HEK293 (cell line): ENCODE measurements around the gene FDX2.

ENCODE experiments used
- CTCF ChIA-PET: fragments of 350-600 bp; formaldehyde crosslinking; extraction: SDS; loops from one replicate; lab custom pipeline; 2021; ENCODE audit warnings: antibody characterized with exemption; lab: Yijun Ruan, JAX
- POLR2A ChIA-PET: fragments of 300-600 bp; formaldehyde crosslinking; extraction: SDS; loops from one replicate; lab custom pipeline; 2020; ENCODE audit warnings: antibody characterized with exemption, inconsistent platforms; lab: Yijun Ruan, JAX
- H3K27ac ChIP-seq: fragments of 200-500 bp; sonication (Bioruptor generic); 2 replicates; pipeline ENCODE4 v1.5.1; 2014; ENCODE audit warnings: low read depth, low read length, control low read depth, inconsistent platforms; ENCODE audit errors: extremely low read depth
- H3K36me3 ChIP-seq, 2 experiments: fragments of 200-500 bp in 1 of 2; sonication (Bioruptor generic) in 1 of 2; 1 replicate in 1 of 2; 2 replicates in 1 of 2; pipeline ENCODE4 v1.5.1; 2014 to 2017; ENCODE audit warnings: inconsistent platforms in 2 of 2, low read length in 2 of 2; ENCODE audit not compliant: control insufficient read depth in 2 of 2, insufficient read depth in 1 of 2
- H3K4me1 ChIP-seq: fragments of 200-500 bp; sonication (Bioruptor generic); 2 replicates; pipeline ENCODE4 v1.5.1; 2014; ENCODE audit warnings: mild to moderate bottlenecking, low read length, inconsistent platforms; ENCODE audit not compliant: control insufficient read depth, insufficient read depth
- H3K4me3 ChIP-seq: 2 replicates; pipeline ENCODE4 v1.5.1; 2011; ENCODE audit warnings: low read depth, mild to moderate bottlenecking, control low read depth, low read length, moderate library complexity
- H3K9me3 ChIP-seq: fragments of 200-500 bp; sonication (Bioruptor generic); 2 replicates; pipeline ENCODE4 v1.5.1; 2014; ENCODE audit warnings: low read depth, low read length, inconsistent platforms; ENCODE audit not compliant: control insufficient read depth, insufficient read depth
- BCL11B ChIP-seq: fragments of 450-650 bp; formaldehyde crosslinking; IDR thresholded peaks from 2 replicates; pipeline ENCODE4 v1.5.1; 2016; ENCODE audit warnings: low read depth, missing biosample characterization, missing genetic modification characterization
- EGR2 ChIP-seq: fragments of 450-650 bp; formaldehyde crosslinking; IDR thresholded peaks from 2 replicates; pipeline ENCODE4 v1.5.1; 2016; ENCODE audit warnings: low read depth, missing biosample characterization, missing genetic modification characterization
- GLIS2 ChIP-seq: fragments of 450-650 bp; formaldehyde crosslinking; IDR thresholded peaks from 2 replicates; pipeline ENCODE4 v1.5.1; 2016; ENCODE audit warnings: missing biosample characterization, missing genetic modification characterization
- KLF1 ChIP-seq: fragments of 450-650 bp; formaldehyde crosslinking; IDR thresholded peaks from 2 replicates; pipeline ENCODE4 v1.5.1; 2016; ENCODE audit warnings: missing biosample characterization, missing genetic modification characterization
- KLF16 ChIP-seq: fragments of 450-650 bp; formaldehyde crosslinking; IDR thresholded peaks from 2 replicates; pipeline ENCODE4 v1.5.1; 2017; ENCODE audit warnings: missing biosample characterization, missing genetic modification characterization
- KLF8 ChIP-seq: fragments of 450-650 bp; formaldehyde crosslinking; IDR thresholded peaks from 2 replicates; pipeline ENCODE4 v1.5.1; 2016; ENCODE audit warnings: missing biosample characterization, missing genetic modification characterization
- KLF9 ChIP-seq: fragments of 450-650 bp; formaldehyde crosslinking; IDR thresholded peaks from 2 replicates; pipeline ENCODE4 v1.5.1; 2016; ENCODE audit warnings: missing biosample characterization, missing genetic modification characterization, low read depth
- PATZ1 ChIP-seq: fragments of 450-650 bp; formaldehyde crosslinking; IDR thresholded peaks from 2 replicates; pipeline ENCODE4 v1.5.1; 2016; ENCODE audit warnings: missing biosample characterization, missing genetic modification characterization
- SETDB1 ChIP-seq: IDR thresholded peaks from one replicate; pipeline ENCODE4 v1.6.1; 2017; ENCODE audit warnings: mild to moderate bottlenecking, low read length, moderate library complexity, mixed read lengths; ENCODE audit not compliant: insufficient read length
- SP2 ChIP-seq: fragments of 450-650 bp; formaldehyde crosslinking; IDR thresholded peaks from 2 replicates; pipeline ENCODE4 v1.5.1; 2016; ENCODE audit warnings: missing biosample characterization, missing genetic modification characterization
- SP7 ChIP-seq: fragments of 450-650 bp; formaldehyde crosslinking; IDR thresholded peaks from 2 replicates; pipeline ENCODE4 v1.5.1; 2016; ENCODE audit warnings: missing biosample characterization, missing genetic modification characterization
- TRIM28 ChIP-seq: IDR thresholded peaks from 2 replicates; pipeline ENCODE4 v1.6.1; 2011; ENCODE audit warnings: low read length, control low read depth, borderline replicate concordance
- ZEB2 ChIP-seq: fragments of 450-650 bp; formaldehyde crosslinking; IDR thresholded peaks from 2 replicates; pipeline ENCODE4 v1.5.1; 2016; ENCODE audit warnings: missing biosample characterization, missing genetic modification characterization
- ZFHX2 ChIP-seq: fragments of 450-650 bp; formaldehyde crosslinking; conservative IDR thresholded peaks from 2 replicates; pipeline ENCODE4 v1.5.1; 2016; ENCODE audit warnings: missing biosample characterization, missing genetic modification characterization
- ZNF169 ChIP-seq: fragments of 450-650 bp; formaldehyde crosslinking; IDR thresholded peaks from 2 replicates; pipeline ENCODE4 v1.5.1; 2016; ENCODE audit warnings: missing biosample characterization, missing genetic modification characterization
- ZNF391 ChIP-seq: fragments of 450-650 bp; formaldehyde crosslinking; IDR thresholded peaks from 2 replicates; pipeline ENCODE4 v1.5.1; 2016; ENCODE audit warnings: low read depth, missing biosample characterization, missing genetic modification characterization, borderline replicate concordance
- ZNF416 ChIP-seq: fragments of 450-650 bp; formaldehyde crosslinking; IDR thresholded peaks from 2 replicates; pipeline ENCODE4 v1.5.1; 2016; ENCODE audit warnings: missing biosample characterization, missing genetic modification characterization
- ZNF473 ChIP-seq: fragments of 450-650 bp; formaldehyde crosslinking; IDR thresholded peaks from 2 replicates; pipeline ENCODE4 v1.5.1; 2017; ENCODE audit warnings: missing biosample characterization, missing genetic modification characterization
- ZNF501 ChIP-seq: fragments of 450-650 bp; formaldehyde crosslinking; IDR thresholded peaks from 2 replicates; pipeline ENCODE4 v1.5.1; 2016; ENCODE audit warnings: missing biosample characterization, missing genetic modification characterization
- ZNF530 ChIP-seq: fragments of 450-650 bp; formaldehyde crosslinking; IDR thresholded peaks from 2 replicates; pipeline ENCODE4 v1.5.1; 2016; ENCODE audit warnings: low read depth, missing biosample characterization, missing genetic modification characterization
- ZNF76 ChIP-seq: fragments of 450-650 bp; formaldehyde crosslinking; IDR thresholded peaks from 2 replicates; pipeline ENCODE4; 2016; ENCODE audit warnings: low read depth, missing biosample characterization, missing genetic modification characterization, borderline replicate concordance
- ZSCAN23 ChIP-seq: fragments of 450-650 bp; formaldehyde crosslinking; IDR thresholded peaks from 2 replicates; pipeline ENCODE4 v1.5.1; 2016; ENCODE audit warnings: missing biosample characterization, missing genetic modification characterization
- ZSCAN5A ChIP-seq: fragments of 450-650 bp; formaldehyde crosslinking; IDR thresholded peaks from 2 replicates; pipeline ENCODE4 v1.5.1; 2016; ENCODE audit warnings: missing biosample characterization, missing genetic modification characterization
- TF ChIP-seq, protein P1 (sequence below): fragments of 450-650 bp; formaldehyde crosslinking; IDR thresholded peaks from 2 replicates; pipeline ENCODE4 v1.5.1; 2016; ENCODE audit warnings: missing biosample characterization, missing genetic modification characterization
- TF ChIP-seq, protein P2 (sequence below): fragments of 450-650 bp; formaldehyde crosslinking; IDR thresholded peaks from 2 replicates; pipeline ENCODE4 v1.5.1; 2016; ENCODE audit warnings: missing biosample characterization, missing genetic modification characterization
- TF ChIP-seq, protein P3 (sequence below): fragments of 450-650 bp; formaldehyde crosslinking; IDR thresholded peaks from 2 replicates; pipeline ENCODE4 v1.5.1; 2016; ENCODE audit warnings: missing biosample characterization, missing genetic modification characterization

FDX2 gene

GRCh38 chr19:10292789-10293636, 22.8 kb downstream of the FDX2 start:
- ChIA-PET POLR2A (no interaction called here), CTCF (interaction anchor here (1.9 kb wide), 2 partner anchors 34 to 43 kb away, joined by 4 to 6 read pairs; no protein-coding TSS in a partner anchor)
- Histone ChIP-seq H3K4me3 (peak overlapping the region; percentile 43), H3K4me1 (peaks cover 4% of the 10 kb centered on the region; the same call in 1 of the 2 replicates), H3K27ac (no peak overlapping the region), H3K9me3 (no peaks in the 10 kb centered on the region), H3K36me3 (peaks cover 0 to 5% of the 10 kb centered on the region in 2 experiments; a peak in 1 of 3 replicates)
- TF ChIP-seq TRIM28, result no peak
- peak; percentile 93 for TF ChIP-seq KLF8 (tag by site-specific recombination)
- TF ChIP-seq KLF9 (tag by site-specific recombination), result peak; percentile 53
- no peak for TF ChIP-seq SP7 (tag by site-specific recombination)
- TF ChIP-seq KLF1 (tag by site-specific recombination), result peak; percentile 95
- TF ChIP-seq, protein P1, sequence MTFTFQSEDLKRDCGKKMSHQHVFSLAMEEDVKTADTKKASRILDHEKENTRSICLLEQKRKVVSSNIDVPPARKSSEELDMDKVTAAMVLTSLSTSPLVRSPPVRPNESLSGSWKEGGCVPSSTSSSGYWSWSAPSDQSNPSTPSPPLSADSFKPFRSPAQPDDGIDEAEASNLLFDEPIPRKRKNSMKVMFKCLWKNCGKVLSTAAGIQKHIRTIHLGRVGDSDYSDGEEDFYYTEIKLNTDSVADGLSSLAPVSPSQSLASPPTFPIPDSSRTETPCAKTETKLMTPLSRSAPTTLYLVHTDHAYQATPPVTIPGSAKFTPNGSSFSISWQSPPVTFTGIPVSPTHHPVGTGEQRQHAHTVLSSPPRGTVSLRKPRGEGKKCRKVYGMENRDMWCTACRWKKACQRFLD, result no peak
- TF ChIP-seq ZNF391, result no peak
- TF ChIP-seq, protein P2, sequence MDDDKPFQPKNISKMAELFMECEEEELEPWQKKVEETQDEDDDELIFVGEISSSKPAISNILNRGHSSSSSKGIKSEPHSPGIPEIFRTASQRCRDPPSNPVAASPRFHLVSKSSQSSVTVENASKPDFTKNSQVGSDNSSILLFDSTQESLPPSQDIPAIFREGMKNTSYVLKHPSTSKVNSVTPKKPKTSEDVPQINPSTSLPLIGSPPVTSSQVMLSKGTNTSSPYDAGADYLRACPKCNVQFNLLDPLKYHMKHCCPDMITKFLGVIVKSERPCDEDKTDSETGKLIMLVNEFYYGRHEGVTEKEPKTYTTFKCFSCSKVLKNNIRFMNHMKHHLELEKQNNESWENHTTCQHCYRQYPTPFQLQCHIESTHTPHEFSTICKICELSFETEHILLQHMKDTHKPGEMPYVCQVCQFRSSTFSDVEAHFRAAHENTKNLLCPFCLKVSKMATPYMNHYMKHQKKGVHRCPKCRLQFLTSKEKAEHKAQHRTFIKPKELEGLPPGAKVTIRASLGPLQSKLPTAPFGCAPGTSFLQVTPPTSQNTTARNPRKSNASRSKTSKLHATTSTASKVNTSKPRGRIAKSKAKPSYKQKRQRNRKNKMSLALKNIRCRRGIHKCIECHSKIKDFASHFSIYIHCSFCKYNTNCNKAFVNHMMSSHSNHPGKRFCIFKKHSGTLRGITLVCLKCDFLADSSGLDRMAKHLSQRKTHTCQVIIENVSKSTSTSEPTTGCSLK (tag by site-specific recombination), result no peak
- no peak for TF ChIP-seq SETDB1
- no peak for TF ChIP-seq ZNF169
- no peak for TF ChIP-seq ZNF501
- TF ChIP-seq ZNF473, result no peak
- no peak for TF ChIP-seq ZSCAN23
- no peak for TF ChIP-seq ZNF530 (tag by site-specific recombination)
- no peak for TF ChIP-seq ZNF416
- no peak for TF ChIP-seq BCL11B (tag by site-specific recombination)

GRCh38 chr19:10292206-10292788, 23.5 kb downstream of the FDX2 start:
- ChIA-PET POLR2A (interaction anchor here (1.0 to 2.0 kb wide), 7 partner anchors 13 to 88 kb away, joined by 3 to 13 read pairs (median 7); partner anchors contain the start of genes ICAM1, RAVER1 and TYK2), CTCF (interaction anchor here (0.7 to 1.9 kb wide), 5 partner anchors 9 to 42 kb away, joined by 3 to 6 read pairs (median 4); no protein-coding TSS in a partner anchor)
- Histone ChIP-seq H3K27ac (peak overlapping the region; percentile 6; the same call in 1 of the 2 replicates), H3K4me1 (peaks cover 4% of the 10 kb centered on the region; the same call in 1 of the 2 replicates), H3K36me3 (peaks cover 0 to 5% of the 10 kb centered on the region in 2 experiments; a peak in 1 of 3 replicates), H3K9me3 (no peaks in the 10 kb centered on the region), H3K4me3 (peak overlapping the region; percentile 43)
- peak; percentile 77 for TF ChIP-seq ZFHX2 (tag by site-specific recombination)
- peak; percentile 50; the same call in 1 of the 2 replicates for TF ChIP-seq ZEB2 (tag by site-specific recombination)
- peak; percentile 85 for TF ChIP-seq KLF1 (tag by site-specific recombination)
- peak; percentile 83 for TF ChIP-seq PATZ1 (tag by site-specific recombination)
- TF ChIP-seq, protein P3, sequence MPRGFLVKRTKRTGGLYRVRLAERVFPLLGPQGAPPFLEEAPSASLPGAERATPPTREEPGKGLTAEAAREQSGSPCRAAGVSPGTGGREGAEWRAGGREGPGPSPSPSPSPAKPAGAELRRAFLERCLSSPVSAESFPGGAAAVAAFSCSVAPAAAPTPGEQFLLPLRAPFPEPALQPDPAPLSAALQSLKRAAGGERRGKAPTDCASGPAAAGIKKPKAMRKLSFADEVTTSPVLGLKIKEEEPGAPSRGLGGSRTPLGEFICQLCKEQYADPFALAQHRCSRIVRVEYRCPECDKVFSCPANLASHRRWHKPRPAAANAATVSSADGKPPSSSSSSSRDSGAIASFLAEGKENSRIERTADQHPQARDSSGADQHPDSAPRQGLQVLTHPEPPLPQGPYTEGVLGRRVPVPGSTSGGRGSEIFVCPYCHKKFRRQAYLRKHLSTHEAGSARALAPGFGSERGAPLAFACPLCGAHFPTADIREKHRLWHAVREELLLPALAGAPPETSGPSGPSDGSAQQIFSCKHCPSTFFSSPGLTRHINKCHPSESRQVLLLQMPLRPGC, result peak; percentile 68
- TF ChIP-seq SP2 (tag by site-specific recombination), result peak; percentile 95
- TF ChIP-seq ZNF76 (tag by site-specific recombination), result no peak
- no peak for TF ChIP-seq ZSCAN5A (tag by site-specific recombination)
- peak; percentile 62; the same call in 1 of the 2 replicates for TF ChIP-seq EGR2
- peak; percentile 43; the same call in 1 of the 2 replicates for TF ChIP-seq KLF16 (tag by site-specific recombination)
- TF ChIP-seq GLIS2, result peak; percentile 45
